GM12891 (cell line): Measurements from ENCODE around the gene DNHD1.

Source experiments
- POLR2A ChIP-seq: IDR thresholded peaks from 2 replicates; pipeline ENCODE4 v1.6.1; 2011; ENCODE audit warnings: low read depth, low read length, control low read depth
- POLR2AphosphoS5 ChIP-seq: IDR thresholded peaks from 2 replicates; pipeline ENCODE4 v1.6.1; 2011; ENCODE audit warnings: low read depth, low read length, control low read depth

DNA sequence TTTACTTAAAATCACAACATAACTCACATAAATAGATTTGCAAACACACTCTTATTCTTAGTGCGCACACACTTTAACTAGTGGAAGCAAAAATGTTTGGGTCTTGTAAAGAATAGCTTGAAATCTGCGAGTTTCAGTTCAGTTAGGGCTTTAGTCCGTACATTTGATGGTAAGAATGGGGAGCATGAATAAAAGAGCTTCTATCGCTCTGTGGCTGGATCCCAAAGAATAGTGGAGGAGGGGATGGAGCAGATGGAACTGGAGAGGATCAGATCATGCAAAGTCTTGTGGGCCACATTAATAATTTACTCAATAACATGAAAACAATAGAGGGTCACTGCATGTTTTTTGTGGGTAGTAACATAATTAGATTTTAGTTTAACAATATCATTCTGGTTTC is 44.3 kb downstream of the DNHD1 start:
- TF ChIP-seq POLR2AphosphoS5, result no peak
- no peak for TF ChIP-seq POLR2A
